Vagina (tissue), 2 donors: ENCODE measurements around the gene NDUFAF8.

Experiments
- POLR2A ChIP-seq, 2 donors: fragments of 450-650 bp; IDR thresholded peaks; one replicate each; pipeline ENCODE4 v1.6.1; 2017; ENCODE audit warnings: antibody characterized with exemption in 2 of 2, mild to moderate bottlenecking in 2 of 2, moderate library complexity in 2 of 2
- POLR2AphosphoS5 ChIP-seq, 2 donors: sonication (generic); formaldehyde crosslinking; IDR thresholded peaks; one replicate each; pipeline ENCODE4 v1.9.0; 2017; ENCODE audit warnings: antibody characterized with exemption in 2 of 2, mild to moderate bottlenecking in 2 of 2, low read depth in 1 of 2; ENCODE audit not compliant: insufficient read depth in 1 of 2
- TF ChIP-seq, protein P1 (sequence below), 3 experiments: fragments of 450-650 bp in 2 of 3; fragments of 200-600 bp in 1 of 3; sonication (generic) in 1 of 3; IDR thresholded peaks; one replicate each; pipeline ENCODE4 v1.5.1; 2017 to 2019; ENCODE audit warnings: antibody characterized with exemption in 3 of 3, mild to moderate bottlenecking in 2 of 3, moderate library complexity in 2 of 3

DNA sequence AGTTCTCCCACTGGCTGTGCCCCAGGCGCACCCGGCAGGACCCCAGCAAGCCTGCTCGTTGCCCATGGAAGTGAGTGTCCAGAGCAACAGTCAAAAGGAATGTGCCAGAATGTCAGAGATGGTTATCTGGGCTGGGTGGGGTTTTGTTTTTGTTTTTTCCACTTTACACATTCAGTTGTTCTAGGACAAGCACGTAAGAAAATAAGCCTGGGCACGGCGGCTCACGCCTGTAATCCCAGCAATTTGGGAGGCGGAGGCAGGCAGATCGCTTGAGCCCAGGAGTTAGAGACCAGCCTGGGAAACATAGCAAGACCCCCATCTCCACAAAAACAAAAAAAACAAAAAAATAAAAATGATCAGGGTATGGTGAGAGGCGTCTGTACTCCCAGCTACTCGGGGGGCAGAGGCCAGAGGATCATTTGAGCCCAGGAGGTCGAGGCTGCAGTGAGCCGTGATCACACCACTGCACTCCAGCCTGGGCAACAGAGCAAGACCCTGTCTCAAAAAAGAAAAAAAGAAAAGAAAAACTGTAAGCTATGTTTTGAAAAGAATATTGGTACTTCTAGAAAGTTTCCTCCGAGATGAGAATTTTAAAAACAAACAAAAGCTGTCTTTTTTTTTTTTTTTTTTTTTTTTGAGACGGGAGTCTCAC is 8.3 kb downstream of the NDUFAF8 start:
- TF ChIP-seq POLR2A (IDR thresholded peaks at IDR 0.05), result no peak
- TF ChIP-seq, protein P1, sequence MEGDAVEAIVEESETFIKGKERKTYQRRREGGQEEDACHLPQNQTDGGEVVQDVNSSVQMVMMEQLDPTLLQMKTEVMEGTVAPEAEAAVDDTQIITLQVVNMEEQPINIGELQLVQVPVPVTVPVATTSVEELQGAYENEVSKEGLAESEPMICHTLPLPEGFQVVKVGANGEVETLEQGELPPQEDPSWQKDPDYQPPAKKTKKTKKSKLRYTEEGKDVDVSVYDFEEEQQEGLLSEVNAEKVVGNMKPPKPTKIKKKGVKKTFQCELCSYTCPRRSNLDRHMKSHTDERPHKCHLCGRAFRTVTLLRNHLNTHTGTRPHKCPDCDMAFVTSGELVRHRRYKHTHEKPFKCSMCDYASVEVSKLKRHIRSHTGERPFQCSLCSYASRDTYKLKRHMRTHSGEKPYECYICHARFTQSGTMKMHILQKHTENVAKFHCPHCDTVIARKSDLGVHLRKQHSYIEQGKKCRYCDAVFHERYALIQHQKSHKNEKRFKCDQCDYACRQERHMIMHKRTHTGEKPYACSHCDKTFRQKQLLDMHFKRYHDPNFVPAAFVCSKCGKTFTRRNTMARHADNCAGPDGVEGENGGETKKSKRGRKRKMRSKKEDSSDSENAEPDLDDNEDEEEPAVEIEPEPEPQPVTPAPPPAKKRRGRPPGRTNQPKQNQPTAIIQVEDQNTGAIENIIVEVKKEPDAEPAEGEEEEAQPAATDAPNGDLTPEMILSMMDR (IDR thresholded peaks at IDR 0.05), result no peak
- TF ChIP-seq POLR2AphosphoS5 (IDR thresholded peaks at IDR 0.05; ENCODE audit: insufficient read depth in 1 of 2, low read depth in 1 of 2), result no peak
